Colonic mucosa (tissue), 4 donors: ENCODE measurements around the gene DENND1A. TPM values are rescaled to one million over a fixed set of nuclear protein-coding genes. Genes with fewer than 3 reads are reported as not detected.

Source experiments
- DNase-seq: peaks from one replicate; pipeline ENCODE4 v3.0.0-alpha.2; 2020
- H3K27ac ChIP-seq: fragments of 200-600 bp; one replicate; pipeline ENCODE4 v1.8.0; 2021
- H3K27me3 ChIP-seq: fragments of 200-600 bp; one replicate; pipeline ENCODE4 v1.8.0; 2021
- H3K36me3 ChIP-seq: fragments of 200-600 bp; one replicate; pipeline ENCODE4 v1.8.0; 2021
- H3K4me1 ChIP-seq: fragments of 200-600 bp; one replicate; pipeline ENCODE4 v1.8.0; 2021; ENCODE audit warnings: mild to moderate bottlenecking
- H3K4me3 ChIP-seq: fragments of 200-600 bp; one replicate; pipeline ENCODE4 v1.8.0; 2021
- H3K9ac ChIP-seq, 2 donors: one replicate each; pipeline ENCODE4 v1.7.0; 2013; ENCODE audit warnings: control low read depth in 2 of 2, low read depth in 2 of 2, low read length in 2 of 2
- H3K9me3 ChIP-seq: fragments of 200-600 bp; one replicate; pipeline ENCODE4 v1.8.0; 2021
- CTCF ChIP-seq: fragments of 200-600 bp; IDR thresholded peaks from one replicate; pipeline ENCODE4 v1.8.0; 2022; ENCODE audit warnings: antibody characterized with exemption, mild to moderate bottlenecking
- intact Hi-C: fragments of 100-400 bp; cut with DNase I; formaldehyde crosslinking; loops from one replicate; pipeline ENCODE4 v1.14.1; 2022
- total RNA-seq, 2 donors: library from RNA; stranded (reverse); fragmentation: NEBNext Ultra II Directional in 1 of 2; extraction: Animal tissue kit (Norgen Biotek cat#: 25700) in 1 of 2; gene quantifications; one replicate each; pipeline ENCODE4 v1.2.1, GENCODE V29; 2021
- donor health status: healthy.
- donor health status: DM: no; HTN: no; CAD: no.
- donor health status: DM: no; HTN: no; CAD: no.

Gene DENND1A
- total RNA-seq, 2 donors from 2014 or later = 34.3 to 39.9 TPM

DNA sequence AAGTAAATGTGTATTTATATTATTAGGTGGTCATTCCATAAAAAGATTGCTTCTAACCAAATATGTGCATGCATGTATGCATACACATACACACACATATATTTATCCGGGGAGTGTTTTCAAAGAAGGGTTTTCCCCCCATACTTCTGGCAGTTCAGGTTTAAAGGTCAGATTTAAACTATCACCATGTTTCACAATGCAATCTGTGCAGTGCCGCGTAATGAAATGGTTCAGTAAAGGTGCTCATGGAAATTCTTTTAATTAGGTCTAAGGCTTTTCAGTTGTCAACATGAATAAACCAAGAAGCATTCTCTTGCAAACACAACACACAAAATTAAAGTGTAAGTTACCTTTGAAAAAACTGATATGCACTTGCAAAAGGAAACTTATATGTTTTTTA, 362.9 kb downstream of the DENND1A start:
- Histone ChIP-seq H3K9me3 (no peaks in the 10 kb centered on the region), H3K4me3 (no peak overlapping the region), H3K36me3 (no peaks in the 10 kb centered on the region), H3K4me1 (no peaks in the 10 kb centered on the region), H3K27ac (no peak overlapping the region), H3K27me3 (no peaks in the 10 kb centered on the region), H3K9ac (no peak overlapping the region)
- intact Hi-C loops = no loop called here
- TF ChIP-seq CTCF = no peak
- no peak for DNase-seq

GRCh38 chr9:123564652-123565051, 365.3 kb downstream of the DENND1A start:
- Histone ChIP-seq H3K9me3 (no peaks in the 10 kb centered on the region), H3K27me3 (no peaks in the 10 kb centered on the region), H3K4me3 (no peak overlapping the region), H3K4me1 (no peaks in the 10 kb centered on the region), H3K9ac (no peak overlapping the region), H3K27ac (no peak overlapping the region), H3K36me3 (no peaks in the 10 kb centered on the region)
- no peak for TF ChIP-seq CTCF
- DNase-seq = no peak
- intact Hi-C loops = no loop called here

- DNase-seq = no peak
- Histone ChIP-seq H3K4me1 (no peaks in the 10 kb centered on the region), H3K27me3 (no peaks in the 10 kb centered on the region), H3K9ac (no peak overlapping the region), H3K27ac (no peak overlapping the region), H3K4me3 (no peak overlapping the region), H3K9me3 (no peaks in the 10 kb centered on the region), H3K36me3 (no peaks in the 10 kb centered on the region)
- intact Hi-C loops = no loop called here
- no peak for TF ChIP-seq CTCF
Observed at GRCh38 chr9:123562844-123563346, 367.0 kb downstream of the DENND1A start.

- Histone ChIP-seq H3K36me3 (no peaks in the 10 kb centered on the region), H3K9ac (no peak overlapping the region), H3K9me3 (no peaks in the 10 kb centered on the region), H3K4me1 (no peaks in the 10 kb centered on the region), H3K27me3 (no peaks in the 10 kb centered on the region), H3K4me3 (no peak overlapping the region), H3K27ac (no peak overlapping the region)
- TF ChIP-seq CTCF = no peak
- no peak for DNase-seq
- intact Hi-C loops = no loop called here
Observed at GRCh38 chr9:123561046-123561445, 368.9 kb downstream of the DENND1A start.

DNA sequence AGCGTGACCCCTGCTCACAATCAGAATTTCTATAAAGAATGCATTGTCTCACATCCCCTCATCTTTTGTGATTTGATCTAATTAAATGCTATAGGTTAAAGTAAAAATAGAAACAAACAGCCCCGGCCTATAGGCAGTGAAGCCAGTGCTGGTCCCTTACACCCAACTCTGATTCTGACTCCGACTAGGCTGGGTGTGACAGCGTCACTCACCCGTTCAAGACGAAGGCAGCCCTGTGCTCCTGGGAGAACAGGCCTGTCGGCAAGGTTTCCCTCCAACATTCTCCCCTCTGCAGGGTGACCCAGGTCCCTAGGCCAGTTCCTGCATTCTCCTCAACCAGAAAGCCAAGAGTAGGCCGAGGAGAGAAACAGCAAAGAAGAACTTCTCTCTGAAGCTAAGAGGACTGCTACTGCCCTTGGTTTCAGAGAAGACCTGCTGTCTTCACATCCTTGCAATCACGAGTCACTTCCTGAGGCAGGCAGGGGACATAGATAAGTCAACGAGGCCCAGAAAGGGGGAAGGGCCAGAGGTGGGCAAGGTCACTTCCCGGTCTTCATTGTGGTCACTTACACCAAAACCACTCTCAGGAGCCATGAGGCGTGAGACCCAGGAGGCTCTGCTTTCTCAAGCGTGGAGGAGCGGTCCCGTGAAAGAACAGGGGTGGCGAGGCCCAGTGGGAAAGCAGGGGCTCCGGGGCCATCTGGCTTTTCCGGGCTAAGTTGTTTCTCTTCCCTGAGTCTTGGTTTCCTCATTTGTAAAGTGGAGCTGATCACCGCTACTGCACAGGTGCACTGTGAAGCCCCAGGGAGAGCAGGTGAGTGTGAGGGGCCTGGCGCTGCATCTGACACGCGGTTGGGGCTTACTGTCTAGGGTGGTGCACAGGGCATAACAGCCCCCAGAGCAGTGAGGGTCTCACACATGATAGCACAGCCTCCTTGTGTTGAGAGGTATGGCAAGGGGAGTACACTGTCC, 373.2 kb downstream of the DENND1A start:
- TF ChIP-seq CTCF = no peak

More for the DNA sequence above, 373.2 kb downstream of the DENND1A start:
- Histone ChIP-seq H3K9ac (no peak overlapping the region), H3K4me1 (no peaks in the 10 kb centered on the region), H3K27me3 (no peaks in the 10 kb centered on the region), H3K27ac (no peak overlapping the region), H3K9me3 (no peaks in the 10 kb centered on the region), H3K4me3 (no peak overlapping the region), H3K36me3 (no peaks in the 10 kb centered on the region)
- no peak for DNase-seq
- intact Hi-C loops = no loop called here
